Stimulated activated naive CD4-positive, alpha-beta T cell (primary cell): Measurements from ENCODE around the gene LEO1.
"Not testable (repeated sequence)": the region's sequence is repeated elsewhere in the genome, so short reads cannot be mapped to it uniquely, and the experiment has no call there.

Experiments
- DNase-seq, 6 experiments: peaks; one replicate each; lab custom pipeline; 2025; lab: John Stamatoyannopoulos, UW

Gene LEO1

GRCh38 chr15:52003710-52004109 is 32.1 kb upstream of the LEO1 start:
- no peak for DNase-seq

- DNase-seq = not testable (repeated sequence)
Observed at GRCh38 chr15:52003089-52003488, 31.5 kb upstream of the LEO1 start.

GRCh38 chr15:52002351-52002750 is 30.8 kb upstream of the LEO1 start:
- no peak for DNase-seq

GRCh38 chr15:51992953-51993352 is 21.4 kb upstream of the LEO1 start:
- no peak for DNase-seq

- DNase-seq = no peak
Observed at GRCh38 chr15:51991141-51991540, 19.6 kb upstream of the LEO1 start.

- no peak for DNase-seq
Observed at GRCh38 chr15:51982770-51983103, 11.2 kb upstream of the LEO1 start.

- DNase-seq = peak in 4 of 6 experiments; percentile 10 to 67 (median 64)
Observed at GRCh38 chr15:51982013-51982769, 10.6 kb upstream of the LEO1 start.

GRCh38 chr15:51973775-51974174 is 2.2 kb upstream of the LEO1 start:
- DNase-seq = no peak

GRCh38 chr15:51973220-51973619 is 1.6 kb upstream of the LEO1 start:
- no peak for DNase-seq

GRCh38 chr15:51971032-51971374 is 575 bp downstream of the LEO1 start:
- no peak for DNase-seq

GRCh38 chr15:51970132-51970817 is 1.3 kb downstream of the LEO1 start:
- no peak for DNase-seq

- DNase-seq = no peak
Observed at GRCh38 chr15:51969728-51970127, 1.9 kb downstream of the LEO1 start.

GRCh38 chr15:51967583-51967982 is 4.0 kb downstream of the LEO1 start:
- no peak for DNase-seq

GRCh38 chr15:51966192-51966591 is 5.4 kb downstream of the LEO1 start:
- DNase-seq = no peak

GRCh38 chr15:51965691-51966090 is 5.9 kb downstream of the LEO1 start:
- no peak for DNase-seq

- DNase-seq = no peak
Observed at GRCh38 chr15:51955504-51955903, 16.1 kb downstream of the LEO1 start.

- no peak for DNase-seq
Observed at GRCh38 chr15:51952805-51953204, 18.8 kb downstream of the LEO1 start.

GRCh38 chr15:51947124-51947523 is 24.5 kb downstream of the LEO1 start:
- DNase-seq = no peak

GRCh38 chr15:51939216-51939615 is 32.4 kb downstream of the LEO1 start:
- DNase-seq = no peak

GRCh38 chr15:51938286-51938685 is 33.3 kb downstream of the LEO1 start:
- no peak for DNase-seq

GRCh38 chr15:51936105-51936478 is 35.5 kb downstream of the LEO1 start:
- no peak for DNase-seq

GRCh38 chr15:51935466-51936104 is 36.0 kb downstream of the LEO1 start:
- DNase-seq = no peak

- DNase-seq = no peak
Observed at GRCh38 chr15:51932161-51932560, 39.4 kb downstream of the LEO1 start.
